ENCODE measurements around the gene ARHGEF4.
"Not testable (repeated sequence)": the region's sequence is repeated elsewhere in the genome, so short reads cannot be mapped to it uniquely, and the experiment has no call there.

Gene ARHGEF4

DNA sequence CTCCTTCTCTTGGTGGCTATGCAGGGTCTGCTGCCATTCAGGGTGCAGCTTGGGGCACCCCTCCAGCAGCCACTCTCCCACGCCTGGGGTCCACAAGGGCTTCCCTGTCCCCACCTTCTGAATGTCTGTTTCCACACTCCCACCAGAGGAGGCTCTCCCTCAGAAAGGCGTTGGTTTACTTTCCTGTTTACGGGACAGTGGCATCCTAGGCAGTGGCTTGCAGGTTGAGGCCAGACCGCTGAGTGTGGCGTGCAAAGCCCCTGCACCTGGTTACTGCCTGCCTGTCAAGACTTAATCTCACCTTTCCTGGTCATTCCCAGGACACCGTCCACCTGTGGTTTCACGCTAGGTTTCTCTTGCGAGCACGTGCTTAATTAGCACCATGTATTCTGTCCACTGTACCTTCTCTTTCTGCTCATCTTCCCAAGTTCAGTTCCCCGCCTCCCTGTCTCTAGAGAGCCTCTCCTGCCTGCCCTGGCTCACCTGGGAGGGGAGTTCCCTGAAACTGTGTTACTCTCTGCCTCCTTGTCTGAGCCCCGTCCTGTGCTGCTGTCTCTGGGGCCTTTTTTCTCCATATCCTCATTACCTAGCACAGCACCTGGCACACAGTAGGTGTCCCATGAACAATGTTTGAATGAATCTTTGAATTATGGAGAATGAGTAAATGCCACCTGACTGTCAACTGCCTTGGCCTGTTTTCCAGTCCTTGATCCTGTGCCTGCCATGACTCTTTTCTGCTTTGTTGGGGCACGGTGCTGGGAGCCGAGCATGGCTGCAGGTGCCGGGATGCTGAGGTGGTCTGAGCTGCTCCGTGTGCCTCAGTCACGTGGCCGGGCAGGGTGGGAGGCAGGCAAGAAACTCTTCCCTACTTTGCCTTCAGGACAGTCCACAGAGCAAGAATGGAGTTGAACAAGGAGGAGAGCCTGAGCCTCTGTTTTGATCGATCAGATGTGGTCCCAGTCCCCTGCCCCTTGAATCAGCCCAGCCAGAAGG, 56.4 kb downstream of the ARHGEF4 start:
- no peak for DNase-seq

DNA sequence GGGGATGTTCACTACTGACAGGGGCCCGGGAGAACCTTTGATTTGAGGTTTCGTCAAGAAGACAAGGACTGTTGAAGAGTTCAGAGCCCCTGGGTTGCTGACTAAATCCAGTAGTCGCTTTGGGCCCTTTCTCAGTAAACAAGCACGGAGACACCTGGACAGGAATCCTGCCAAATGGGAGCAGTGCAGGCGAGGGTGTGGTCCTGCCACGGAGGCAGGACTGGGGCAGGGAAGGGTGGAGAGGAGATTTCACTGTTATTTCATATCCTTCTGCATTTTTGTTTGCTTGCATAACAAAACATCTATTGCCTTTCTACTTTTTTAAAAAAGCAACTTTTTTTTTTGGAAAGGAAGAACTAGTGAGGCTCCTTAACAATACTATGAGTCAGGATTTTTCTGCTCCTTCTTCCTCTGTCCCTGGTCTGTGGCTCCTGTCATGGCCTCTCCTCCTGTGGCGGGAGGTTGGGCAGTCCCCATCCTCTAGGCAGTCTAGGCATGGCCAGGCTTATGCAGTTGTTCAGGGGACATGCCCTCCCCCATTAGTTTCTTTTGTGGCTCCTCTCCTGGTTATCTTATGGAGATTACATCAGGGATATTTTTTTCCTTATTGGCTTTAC, 57.7 kb downstream of the ARHGEF4 start:
- DNase-seq = no peak

DNA sequence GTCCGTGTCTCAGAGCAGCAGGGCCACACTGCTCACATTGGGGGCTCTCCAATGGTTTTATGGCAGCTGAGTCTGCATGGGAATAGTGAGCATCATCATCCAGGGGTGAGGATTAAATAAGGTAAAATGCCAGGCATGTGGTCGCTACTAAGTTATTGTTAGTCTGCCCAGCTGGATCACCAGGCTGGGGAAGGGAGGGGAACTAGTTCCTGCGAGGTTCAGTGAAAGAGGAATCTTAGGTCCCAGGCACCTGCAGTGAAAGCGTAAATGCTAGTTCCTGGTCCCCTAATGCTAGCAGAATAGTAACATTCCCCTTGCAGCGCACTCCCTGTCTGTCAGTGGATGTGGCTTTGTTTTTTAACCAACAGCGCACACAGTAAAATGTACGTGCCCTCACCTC, 60.1 kb downstream of the ARHGEF4 start:
- no peak for DNase-seq

DNA sequence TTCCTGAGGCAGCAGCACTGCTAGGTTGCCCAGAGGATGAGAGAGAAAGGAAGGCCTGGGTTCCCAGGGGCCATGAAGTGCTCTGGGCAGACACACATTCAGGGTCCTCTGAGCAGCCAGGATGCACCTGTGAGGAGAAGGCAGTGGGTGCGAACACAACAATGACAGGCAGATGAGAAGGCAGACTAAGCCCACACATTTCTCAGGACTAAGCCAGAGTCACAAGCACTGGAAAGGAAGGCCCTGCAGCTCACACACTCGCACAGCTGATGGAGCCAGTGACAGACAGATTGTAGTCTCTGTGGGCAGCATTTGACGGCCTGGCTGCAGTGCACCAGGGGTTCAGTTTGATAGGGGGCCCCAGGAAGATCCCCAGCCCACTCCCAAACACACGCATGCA, 61.8 kb downstream of the ARHGEF4 start:
- DNase-seq = no peak

DNA sequence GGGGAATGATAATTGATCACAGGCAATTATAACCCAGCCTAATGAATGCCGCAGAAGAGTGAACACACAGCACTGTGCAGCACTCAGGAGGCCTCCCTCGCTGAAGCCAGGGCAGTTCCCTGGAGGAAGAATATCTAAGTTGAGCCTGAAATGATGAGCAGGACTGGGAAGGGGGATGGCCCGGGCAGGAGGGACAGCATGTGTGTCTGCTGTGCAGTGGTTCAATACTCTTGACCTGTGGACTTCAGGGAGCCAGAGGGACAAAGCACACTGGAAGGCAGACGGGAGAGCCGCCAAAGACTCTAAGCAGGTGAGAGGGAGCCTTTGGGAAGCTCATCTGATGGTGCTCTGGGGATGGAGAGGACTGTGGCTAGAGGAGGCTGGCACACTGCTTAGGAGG, 62.6 kb downstream of the ARHGEF4 start:
- DNase-seq = no peak

DNA sequence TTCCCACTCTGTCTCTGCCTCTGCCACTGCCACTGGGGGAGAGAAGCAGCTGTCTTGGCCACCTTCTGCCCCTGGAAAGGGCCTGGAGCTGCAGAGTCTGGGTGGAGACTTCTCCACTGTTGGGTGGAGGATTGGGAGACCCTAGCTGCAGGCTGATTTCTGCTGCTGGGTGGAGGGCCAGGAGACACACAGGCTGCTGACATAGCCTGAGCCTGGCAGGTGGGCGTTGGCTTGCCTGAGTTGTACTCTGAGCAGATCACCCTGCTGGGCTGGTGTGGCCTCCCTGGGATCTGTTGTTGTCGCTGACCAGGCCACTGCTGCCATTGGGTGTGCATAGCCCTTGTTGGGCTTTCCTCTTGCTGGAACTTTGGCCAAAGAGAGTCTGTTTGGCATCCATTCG, 64.3 kb downstream of the ARHGEF4 start:
- DNase-seq = no peak

DNA sequence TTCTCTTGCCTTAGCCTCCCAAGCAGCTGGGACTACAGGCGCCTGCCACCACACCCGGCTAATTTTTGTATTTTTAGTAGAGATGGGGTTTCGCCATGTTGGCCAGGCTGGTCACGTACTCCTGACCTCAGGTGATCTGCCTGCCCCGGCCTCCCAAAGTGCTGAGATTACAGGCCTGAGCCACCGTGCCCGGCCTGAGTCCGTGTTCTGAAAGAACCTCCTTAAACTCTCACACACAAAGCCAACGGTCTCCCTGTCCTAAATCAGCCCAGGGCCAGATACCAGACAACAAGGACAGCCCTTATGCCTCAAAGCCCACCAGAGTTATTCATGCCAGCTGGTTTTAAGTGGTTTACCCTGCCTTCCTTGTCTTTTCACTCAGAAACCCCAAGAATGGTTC, 64.9 kb downstream of the ARHGEF4 start:
- not testable (repeated sequence) for DNase-seq

DNA sequence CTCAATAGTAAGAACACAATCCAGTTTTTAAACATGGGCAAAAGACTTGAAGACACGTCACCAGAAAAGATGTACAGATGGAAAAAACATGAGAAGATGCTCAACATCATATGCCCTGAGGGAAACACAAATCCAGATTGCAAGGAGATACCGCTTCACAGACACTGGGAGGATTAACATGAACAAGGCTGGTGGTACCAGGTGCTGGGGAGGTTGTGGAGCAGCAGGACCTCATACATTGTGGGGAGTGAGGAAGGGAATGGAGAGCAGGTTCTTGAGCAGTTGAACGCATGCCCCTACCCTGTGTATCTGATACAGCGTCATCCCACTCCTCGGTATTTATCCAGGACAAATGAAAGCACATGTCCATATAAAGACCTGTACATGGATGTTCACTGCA, 72.1 kb downstream of the ARHGEF4 start:
- DNase-seq = no peak

DNA sequence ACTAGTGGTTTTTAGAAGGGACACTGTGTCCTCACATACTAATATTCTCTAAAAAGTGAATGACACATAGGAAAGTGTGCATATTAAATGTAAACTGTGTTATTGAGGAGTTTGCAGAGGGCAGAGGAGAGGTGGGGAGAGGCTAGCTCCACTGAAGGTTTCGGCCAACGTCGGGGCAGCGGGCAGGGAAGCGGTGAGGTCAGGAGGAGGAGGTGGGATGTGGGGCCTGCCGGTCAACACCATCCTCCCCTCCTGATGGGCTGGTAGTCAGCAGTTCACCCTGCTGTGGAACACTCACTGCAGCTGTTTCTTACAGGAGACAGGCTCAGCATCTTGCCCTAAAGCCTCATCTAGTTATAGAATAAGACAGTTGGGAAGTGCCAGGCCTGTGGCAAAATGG, 74.2 kb downstream of the ARHGEF4 start:
- no peak for DNase-seq

DNA sequence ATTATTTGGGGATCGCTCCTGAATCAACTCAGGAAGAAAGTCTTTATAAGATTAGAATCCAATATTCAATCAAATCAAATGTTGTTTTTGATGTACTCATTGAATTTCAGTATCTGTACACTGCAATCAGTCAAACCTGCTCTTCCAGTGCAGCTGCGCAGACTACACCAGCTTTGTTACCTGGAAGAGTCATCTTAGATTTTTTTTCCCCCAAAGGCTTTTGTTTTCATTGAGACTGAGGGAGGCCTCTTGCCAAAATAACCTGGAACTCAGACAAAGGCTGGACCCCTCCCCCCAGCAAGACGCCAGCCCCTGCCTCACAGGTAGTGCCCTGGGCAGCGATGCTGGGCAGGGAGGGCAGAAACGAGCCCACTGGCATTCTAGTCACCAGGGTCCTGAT, 74.8 kb downstream of the ARHGEF4 start:
- DNase-seq = no peak

DNA sequence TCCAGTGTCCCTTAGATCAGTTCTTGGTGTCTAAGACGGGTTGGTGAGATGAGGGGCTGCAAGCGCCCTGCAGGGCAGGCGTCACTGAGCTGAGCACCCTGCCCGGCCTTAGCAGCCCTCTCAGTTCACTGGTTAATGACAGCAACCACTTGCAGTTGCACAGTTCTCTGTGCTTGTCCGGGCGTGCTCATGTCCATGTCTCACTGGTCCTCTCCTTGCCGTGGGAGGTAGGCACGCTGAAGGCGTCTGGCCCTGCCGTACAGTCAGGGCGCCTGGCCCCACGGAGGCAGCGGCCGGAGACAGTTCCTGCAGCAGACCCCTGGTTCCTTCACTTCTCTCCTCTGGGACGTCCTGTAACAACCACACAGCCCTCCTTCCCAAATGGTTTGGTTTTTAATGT, 75.3 kb downstream of the ARHGEF4 start:
- DNase-seq = no peak

DNA sequence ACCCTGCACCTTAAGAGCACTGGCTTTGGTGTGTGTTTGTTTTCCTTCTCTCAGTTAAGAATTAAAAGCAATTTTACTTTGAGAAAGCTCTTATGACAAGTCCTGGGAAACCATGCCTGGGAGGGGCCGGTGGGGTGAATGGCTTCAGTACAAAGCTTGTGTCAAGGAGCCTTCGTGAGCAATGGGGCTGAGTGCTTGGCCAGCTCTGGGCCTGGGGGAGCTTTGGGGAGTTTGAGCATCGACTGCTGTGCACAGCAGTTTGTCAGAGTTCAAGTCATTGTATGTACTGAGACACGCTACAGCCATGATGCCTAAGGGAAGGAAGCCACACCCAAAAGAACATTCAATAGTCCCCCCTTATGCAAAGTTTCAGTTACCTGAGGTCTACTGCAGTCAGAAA, 75.8 kb downstream of the ARHGEF4 start:
- DNase-seq = no peak

DNA sequence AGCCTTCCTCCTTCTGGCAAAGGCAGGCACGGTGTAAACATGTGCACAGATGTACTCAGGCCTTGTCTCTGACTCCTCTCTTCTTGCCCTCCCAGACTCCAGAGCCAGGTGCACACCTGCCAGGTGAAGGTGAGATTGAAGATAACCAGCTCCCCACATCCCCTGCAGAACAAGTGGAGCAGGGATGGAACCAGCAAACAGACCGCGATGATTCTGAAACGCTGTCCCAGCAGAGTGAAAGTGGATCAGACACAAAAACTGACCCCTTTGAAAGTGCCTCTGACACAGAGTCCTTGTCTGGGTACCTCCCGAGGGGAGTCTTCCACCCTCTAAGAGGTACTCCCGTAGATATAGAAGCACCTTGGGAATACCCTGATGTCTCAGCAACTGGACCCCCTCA, 77.2 kb downstream of the ARHGEF4 start:
- no peak for DNase-seq

DNA sequence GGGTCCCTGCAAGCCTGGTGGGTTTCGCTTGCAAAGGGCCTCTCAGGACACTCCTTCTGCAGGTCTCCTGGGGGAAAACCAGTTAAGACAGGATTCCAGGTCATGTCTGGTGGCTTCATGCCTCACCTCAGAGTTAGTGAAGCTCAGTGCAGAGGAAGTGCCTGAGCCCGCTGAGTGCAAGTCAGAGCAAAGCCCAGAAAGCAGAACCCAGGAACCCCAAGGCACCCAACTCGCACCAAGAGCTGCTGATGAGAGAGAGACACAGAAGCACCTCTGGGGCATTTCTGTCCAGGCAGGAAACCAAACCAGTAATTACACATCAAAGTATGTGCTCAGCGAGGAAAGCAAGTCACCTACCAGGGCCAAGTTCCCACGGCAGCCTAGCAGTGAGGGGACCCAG, 78.4 kb downstream of the ARHGEF4 start:
- DNase-seq = no peak

DNA sequence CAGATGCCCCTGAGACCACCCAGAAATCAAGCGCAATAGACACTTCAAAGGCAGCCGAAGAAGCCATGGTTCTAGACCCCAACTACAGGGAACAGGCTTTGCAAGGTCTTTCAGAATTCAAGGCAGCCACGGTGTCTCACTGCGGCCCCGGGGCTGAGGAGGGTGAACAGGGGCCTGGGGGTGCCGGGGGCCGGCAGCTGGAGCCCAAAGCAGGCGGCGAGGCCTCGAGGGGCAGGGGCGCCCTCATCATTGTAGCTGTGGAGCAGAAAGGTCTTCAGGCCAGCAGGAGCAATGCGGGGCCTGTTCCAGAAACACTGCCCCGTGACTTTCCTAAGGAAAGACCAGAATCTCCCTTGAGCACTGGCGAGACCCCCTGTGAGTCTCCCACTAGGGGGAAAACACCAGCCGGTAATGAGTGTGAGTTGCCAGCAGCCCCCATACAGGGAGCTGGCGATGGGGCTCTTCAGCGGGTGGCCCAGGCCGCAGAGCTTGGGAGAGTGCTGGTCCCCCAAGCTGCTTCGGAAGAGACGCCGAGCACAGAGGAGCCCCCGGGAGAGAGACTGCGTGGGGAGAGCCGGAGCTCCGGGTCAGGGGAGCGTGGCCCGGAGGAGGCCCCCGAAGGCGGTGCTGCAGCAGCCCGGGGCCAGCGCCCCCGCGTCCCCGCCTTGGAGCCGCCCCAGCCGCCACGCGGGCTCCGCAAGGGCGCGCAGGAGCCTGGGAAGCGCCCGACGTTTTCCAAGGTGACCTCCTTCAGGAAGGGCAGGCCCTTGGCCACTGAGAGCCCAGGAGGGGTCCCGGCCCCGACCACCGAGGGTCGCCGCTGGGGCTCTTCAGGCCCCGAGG, 79.1 kb downstream of the ARHGEF4 start:
- no peak for DNase-seq

DNA sequence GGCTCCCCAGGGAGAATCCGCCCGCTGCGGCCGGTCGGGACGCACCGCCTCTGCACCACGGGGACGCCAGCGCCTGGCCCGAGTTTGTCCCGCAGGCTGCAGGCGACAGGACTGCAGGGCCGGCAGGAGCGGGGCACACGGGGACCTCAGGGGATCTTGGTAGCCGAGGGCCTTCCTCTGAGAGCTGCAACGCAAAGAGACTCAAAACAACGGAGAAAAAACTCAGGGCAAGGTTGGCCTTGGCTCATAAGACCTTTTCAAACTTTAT, 79.7 kb downstream of the ARHGEF4 start:
- no peak for DNase-seq

DNA sequence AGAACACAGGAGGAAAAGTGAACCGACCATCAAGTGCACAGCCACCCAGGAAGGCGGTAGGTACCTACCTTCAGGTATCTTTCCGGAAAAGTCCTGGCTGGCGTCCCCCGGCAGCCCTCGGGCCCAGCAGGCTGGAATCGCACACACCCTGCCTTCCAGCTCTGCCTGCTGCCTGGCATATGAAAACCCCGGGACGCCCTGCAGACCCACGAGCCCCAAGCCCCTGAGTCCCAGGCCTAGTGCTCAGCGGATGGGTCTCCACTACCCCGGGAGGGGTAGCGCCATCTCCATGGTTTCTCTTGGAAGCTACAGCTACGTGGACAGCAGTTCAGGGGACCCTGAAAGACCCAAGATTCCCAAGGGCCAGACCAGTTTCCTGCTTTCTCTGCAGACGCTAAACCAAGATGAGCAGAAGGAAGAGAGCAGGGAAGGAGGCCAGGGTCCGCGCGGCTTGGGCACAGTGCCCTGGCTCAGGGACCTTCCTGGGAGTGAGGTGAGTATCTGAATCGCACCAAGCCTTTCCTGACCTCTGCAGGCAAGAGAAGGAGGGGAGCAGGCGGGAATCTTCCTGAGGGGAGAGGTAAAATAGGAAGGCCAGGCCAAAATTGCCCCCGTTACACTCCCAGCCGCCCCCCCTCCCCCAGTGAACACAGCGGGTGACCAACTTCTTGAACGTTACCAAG, 80.4 kb downstream of the ARHGEF4 start:
- DNase-seq = no peak

DNA sequence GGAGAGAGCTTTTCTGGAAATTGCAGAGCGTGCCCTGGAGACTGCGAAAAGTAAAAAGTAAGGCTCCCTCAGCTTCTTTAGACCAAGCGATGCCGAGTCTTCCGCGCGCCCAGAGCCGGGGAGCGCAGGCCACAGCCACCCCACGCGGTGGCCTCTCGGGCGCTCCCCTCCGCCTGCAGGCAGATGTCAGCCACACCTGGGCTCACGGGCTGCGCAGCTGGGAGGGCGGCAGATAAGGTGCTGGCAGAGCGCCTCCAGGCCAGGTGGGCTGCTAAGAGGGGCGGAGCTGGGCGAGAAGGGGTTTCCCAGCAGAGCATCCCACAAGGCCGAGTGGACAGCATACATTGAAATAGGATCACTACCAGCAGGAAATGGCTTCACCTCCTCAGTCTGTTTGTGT, 81.7 kb downstream of the ARHGEF4 start:
- no peak for DNase-seq

DNA sequence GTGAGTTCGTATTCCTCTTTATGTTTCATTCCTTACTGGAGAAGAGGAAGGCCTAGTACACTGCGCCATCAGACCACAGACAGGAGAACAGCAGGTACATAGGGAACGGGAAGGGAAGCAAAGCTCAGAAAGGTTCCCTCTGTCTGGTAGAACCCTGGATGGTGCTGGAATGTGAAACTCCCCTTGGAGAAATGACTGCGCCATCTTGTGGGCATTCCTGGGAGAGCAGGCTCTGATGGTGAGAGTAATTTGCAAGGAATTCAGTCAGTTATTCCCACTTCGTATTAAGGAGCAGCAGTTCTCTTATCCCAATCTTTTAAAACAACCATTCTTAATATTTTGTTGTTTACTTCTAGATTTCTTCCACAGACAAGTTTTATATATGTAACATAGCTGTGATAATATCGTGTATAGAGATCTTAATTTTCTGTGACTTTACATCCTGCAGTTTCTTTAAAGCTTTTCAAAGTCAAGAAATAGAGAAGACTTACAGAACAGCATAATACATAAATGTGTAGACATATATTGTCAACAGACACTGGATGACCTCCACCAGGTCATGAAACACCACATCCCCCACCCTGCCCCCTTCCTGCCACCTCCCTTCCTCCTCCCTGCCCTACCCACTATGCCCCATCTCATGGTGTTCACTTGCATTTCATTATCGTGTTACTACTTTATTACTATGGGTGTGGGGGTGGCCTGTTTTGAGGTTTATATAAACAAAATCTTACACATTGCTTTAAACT, 83.9 kb downstream of the ARHGEF4 start:
- DNase-seq = no peak

DNA sequence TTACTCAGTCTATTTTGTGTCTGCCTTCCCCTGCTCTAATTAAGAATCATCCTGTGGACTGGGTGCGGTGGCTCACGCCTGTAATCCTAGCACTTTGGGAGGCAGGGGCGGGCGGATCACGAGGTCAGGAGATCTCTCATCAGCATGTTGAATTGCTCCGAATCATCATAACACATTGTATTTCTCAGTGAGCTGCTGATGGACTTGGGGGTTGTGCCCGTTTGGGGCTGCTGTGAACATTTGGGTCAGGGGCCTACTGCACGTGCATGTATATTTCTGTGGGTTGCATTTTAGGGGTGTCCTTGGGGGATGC, 84.4 kb downstream of the ARHGEF4 start:
- DNase-seq = no peak

DNA sequence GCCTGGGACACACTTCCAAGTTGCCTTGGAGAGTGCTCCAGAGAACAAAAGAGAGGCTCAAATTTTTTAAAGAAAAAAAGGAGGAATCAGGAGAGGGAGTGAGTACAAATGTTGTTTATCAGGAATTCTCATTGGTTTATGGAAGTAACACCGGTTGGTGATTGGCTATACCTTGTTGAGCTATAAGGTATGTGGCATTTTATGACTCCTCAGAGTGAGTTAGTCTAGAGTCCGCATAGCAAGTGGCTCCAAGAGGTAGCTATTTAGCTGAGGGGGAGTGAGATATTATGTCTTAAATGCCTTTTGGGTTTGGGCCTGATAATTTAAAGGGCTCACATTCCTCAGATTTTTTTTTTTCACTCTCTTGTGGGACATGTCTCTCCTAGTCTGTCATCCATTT, 85.7 kb downstream of the ARHGEF4 start:
- no peak for DNase-seq

DNA sequence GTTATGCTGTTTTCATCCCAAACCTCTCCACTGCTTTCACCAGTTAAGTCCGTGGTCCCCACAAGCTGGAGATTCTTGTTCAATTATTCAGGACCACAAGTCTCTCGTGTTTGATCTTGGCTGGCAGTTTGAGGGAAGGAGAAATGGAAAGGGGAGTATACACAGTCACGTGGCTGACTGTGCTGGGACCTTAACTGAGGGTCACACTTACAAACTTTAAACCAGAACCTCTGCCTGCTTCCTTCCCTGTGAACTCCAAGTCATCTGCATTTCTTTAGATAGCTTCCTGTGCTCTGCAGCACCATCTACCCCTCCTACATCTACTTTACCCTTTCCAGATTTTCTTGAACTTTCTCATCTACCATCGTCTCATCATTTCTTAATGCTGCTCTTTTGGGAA, 91.7 kb downstream of the ARHGEF4 start:
- DNase-seq = no peak

Measured in GDM1 (cell line).